GM23338 (cell line): ENCODE measurements around the gene BEST1. TPM values are rescaled to one million over a fixed set of nuclear protein-coding genes. Genes with fewer than 3 reads are reported as not detected.

Experiments
- ATAC-seq: fragments of 200-7000 bp; cut with Tn5 transposase; 3 replicates; pipeline ENCODE4 v1.9.1; 2020
- DNase-seq: peaks from one replicate; pipeline ENCODE4 v3.0.0-alpha.2; 2015; ENCODE audit warnings: low spot score
- H2AFZ ChIP-seq: fragments of 200-600 bp; sonication (generic); 2 replicates; pipeline ENCODE4 v1.8.0; 2016; ENCODE audit warnings: antibody characterized with exemption, mild to moderate bottlenecking, moderate library complexity
- H3F3A ChIP-seq: fragments of 200-600 bp; sonication (generic); replicated peaks from 2 replicates; pipeline ENCODE4 v1.8.0; 2017; ENCODE audit warnings: antibody characterized with exemption, mixed run types, low read depth
- H3K27ac ChIP-seq: fragments of 200-600 bp; sonication (generic); 2 replicates; pipeline ENCODE4 v1.6.1; 2016; ENCODE audit warnings: low read depth
- H3K27me3 ChIP-seq: fragments of 200-600 bp; sonication (generic); 2 replicates; pipeline ENCODE4 v1.8.0; 2016; ENCODE audit warnings: mild to moderate bottlenecking, mixed run types, moderate library complexity; ENCODE audit not compliant: insufficient read depth
- H3K36me3 ChIP-seq: fragments of 200-600 bp; sonication (generic); 2 replicates; pipeline ENCODE4 v1.8.0; 2016; ENCODE audit warnings: mild to moderate bottlenecking; ENCODE audit not compliant: insufficient read depth
- H3K4me1 ChIP-seq: fragments of 200-600 bp; sonication (generic); 2 replicates; pipeline ENCODE4 v1.8.0; 2016; ENCODE audit warnings: mild to moderate bottlenecking, moderate library complexity; ENCODE audit not compliant: insufficient read depth
- H3K4me2 ChIP-seq: fragments of 200-600 bp; sonication (generic); 2 replicates; pipeline ENCODE4 v1.7.1; 2017; ENCODE audit warnings: mixed run types
- H3K4me3 ChIP-seq: fragments of 200-600 bp; sonication (generic); 2 replicates; pipeline ENCODE4 v1.6.1; 2016; ENCODE audit warnings: mixed run types
- H3K79me2 ChIP-seq: fragments of 200-600 bp; sonication (generic); replicated peaks from 2 replicates; pipeline ENCODE4 v1.8.0; 2017; ENCODE audit warnings: mild to moderate bottlenecking; ENCODE audit not compliant: insufficient read depth
- H3K9me2 ChIP-seq: fragments of 200-600 bp; sonication (generic); 2 replicates; pipeline ENCODE4 v1.8.0; 2017; ENCODE audit not compliant: insufficient read depth
- H4K20me1 ChIP-seq: fragments of 200-600 bp; sonication (generic); replicated peaks from 2 replicates; pipeline ENCODE4 v1.8.0; 2017; ENCODE audit warnings: mild to moderate bottlenecking; ENCODE audit not compliant: insufficient read depth
- H3K27ac Mint-ChIP-seq: 2 replicates; pipeline ENCODE4 v1.8.0; 2020; ENCODE audit warnings: inconsistent platforms, mild to moderate bottlenecking, moderate library complexity, mixed read lengths
- H3K27me3 Mint-ChIP-seq: 3 replicates; pipeline ENCODE4 v1.8.0; 2022; ENCODE audit warnings: low read depth, mild to moderate bottlenecking, moderate library complexity, mixed read lengths, inconsistent platforms; ENCODE audit not compliant: insufficient read depth, poor library complexity
- H3K36me3 Mint-ChIP-seq: 3 replicates; pipeline ENCODE4 v1.8.0; 2021; ENCODE audit warnings: low read depth, mild to moderate bottlenecking, inconsistent platforms, moderate library complexity, mixed read lengths
- H3K4me1 Mint-ChIP-seq: 3 replicates; pipeline ENCODE4 v1.8.0; 2020; ENCODE audit warnings: mild to moderate bottlenecking, inconsistent platforms, mixed read lengths
- H3K4me3 Mint-ChIP-seq: 3 replicates; pipeline ENCODE4 v1.8.0; 2021; ENCODE audit warnings: moderate library complexity, mild to moderate bottlenecking, inconsistent platforms, mixed read lengths
- H3K9me3 Mint-ChIP-seq: 3 replicates; pipeline ENCODE4 v1.8.0; 2020; ENCODE audit warnings: moderate library complexity, mild to moderate bottlenecking, inconsistent platforms, mixed read lengths
- CREB1 ChIP-seq: fragments of 250-450 bp; sonication (Bioruptor Pico); IDR thresholded peaks from 2 replicates; pipeline ENCODE4 v1.5.0; 2020; ENCODE audit warnings: low read depth, mild to moderate bottlenecking, moderate library complexity
- EZH2phosphoT487 ChIP-seq: fragments of 200-600 bp; sonication (generic); IDR thresholded peaks from one replicate; pipeline ENCODE4 v1.8.1; 2018; ENCODE audit warnings: antibody characterized with exemption; ENCODE audit not compliant: unreplicated experiment
- JUNB ChIP-seq: IDR thresholded peaks from one replicate; pipeline ENCODE4 v1.6.1; 2016; ENCODE audit warnings: antibody characterized with exemption; ENCODE audit not compliant: unreplicated experiment
- POLR2AphosphoS5 ChIP-seq: IDR thresholded peaks from 2 replicates; pipeline ENCODE4 v1.6.1; 2016; ENCODE audit warnings: antibody characterized with exemption, low read depth
- STAT1 ChIP-seq: IDR thresholded peaks from one replicate; pipeline ENCODE4 v1.6.1; 2016; ENCODE audit warnings: antibody characterized with exemption; ENCODE audit not compliant: unreplicated experiment
- ZNF114 ChIP-seq: fragments of 250-450 bp; sonication (Bioruptor Pico); IDR thresholded peaks from 2 replicates; pipeline ENCODE4 v1.5.0; 2020; ENCODE audit warnings: mild to moderate bottlenecking, moderate library complexity
- polyA plus RNA-seq: library from polyadenylated mRNA; unstranded; fragments of >200 nt; fragmentation: Nextera tagmentation; extraction: Ambion mirVana; gene quantifications from 2 replicates; pipeline ENCODE4 v1.2.1, GENCODE V29; 2016
- total RNA-seq: library from RNA; depleted of rRNA; stranded (reverse); fragments of >200 nt; shearing (Covaris generic); gene quantifications from 2 replicates; pipeline ENCODE4 v1.2.3, GENCODE V29; 2014
- TF ChIP-seq, protein P1 (sequence below): IDR thresholded peaks from 2 replicates; pipeline ENCODE4 v1.6.1; 2016; ENCODE audit warnings: antibody characterized with exemption
- TF ChIP-seq, protein P2 (sequence below), 2 experiments: fragments of 200-600 bp in 1 of 2; sonication (generic) in 1 of 2; conservative IDR thresholded peaks; 2 replicates each; pipeline versions ENCODE4 v1.5.1 to v1.6.1; 2016 to 2017; ENCODE audit warnings: antibody characterized with exemption in 2 of 2, low read depth in 2 of 2, mild to moderate bottlenecking in 2 of 2, moderate library complexity in 1 of 2
- TF ChIP-seq, protein P3 (sequence below): IDR thresholded peaks from one replicate; pipeline ENCODE4 v1.6.1; 2018; ENCODE audit warnings: antibody characterized with exemption; ENCODE audit not compliant: unreplicated experiment

BEST1 gene
- total and polyA plus RNA-seq, 2 experiments from 2014 or later, result 0.35 to 0.44 TPM

DNA sequence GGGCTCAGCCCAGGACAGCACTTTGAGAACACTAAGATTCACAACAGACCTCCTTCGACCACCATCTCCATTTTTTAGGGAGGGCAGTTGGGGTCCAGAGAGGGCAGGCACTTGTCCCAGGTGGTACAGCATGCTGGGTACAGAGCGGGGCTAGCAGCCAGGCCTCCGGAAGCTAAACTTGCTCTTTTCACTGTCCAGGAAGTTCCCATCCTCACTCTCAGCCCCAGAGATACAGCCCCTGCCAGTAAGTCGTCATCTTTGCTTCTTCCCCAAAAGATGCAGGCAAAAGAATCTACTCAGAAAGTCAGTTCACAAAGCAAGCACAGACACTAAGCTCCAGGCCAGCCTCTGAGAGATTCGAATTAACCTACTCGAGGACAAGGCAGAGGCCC lies 26.1 kb upstream of the BEST1 start:
- H3K4me3 Mint-ChIP-seq, result no peak overlapping the region; the same call in 2 of the 3 replicates
- H3K9me2 ChIP-seq, result no peaks in the 10 kb centered on the region
- 0 out of 2 replicates have a peak, but pooled peaks cover 1% of the 10 kb centered on the region for H3K27me3 ChIP-seq
- H3K4me2 ChIP-seq, result no peak overlapping the region; the same call in 1 of the 2 replicates
- no peaks in the 10 kb centered on the region for H4K20me1 ChIP-seq
- no peak overlapping the region for H3K4me3 ChIP-seq
- H3K79me2 ChIP-seq, result no peaks in the 10 kb centered on the region
- DNase-seq (no peak), ATAC-seq (peak; percentile 5; the same call in 1 of the 3 replicates)
- peaks cover 8% of the 10 kb centered on the region; the same call in 1 of the 2 replicates for H3F3A ChIP-seq
- TF ChIP-seq, protein P1, sequence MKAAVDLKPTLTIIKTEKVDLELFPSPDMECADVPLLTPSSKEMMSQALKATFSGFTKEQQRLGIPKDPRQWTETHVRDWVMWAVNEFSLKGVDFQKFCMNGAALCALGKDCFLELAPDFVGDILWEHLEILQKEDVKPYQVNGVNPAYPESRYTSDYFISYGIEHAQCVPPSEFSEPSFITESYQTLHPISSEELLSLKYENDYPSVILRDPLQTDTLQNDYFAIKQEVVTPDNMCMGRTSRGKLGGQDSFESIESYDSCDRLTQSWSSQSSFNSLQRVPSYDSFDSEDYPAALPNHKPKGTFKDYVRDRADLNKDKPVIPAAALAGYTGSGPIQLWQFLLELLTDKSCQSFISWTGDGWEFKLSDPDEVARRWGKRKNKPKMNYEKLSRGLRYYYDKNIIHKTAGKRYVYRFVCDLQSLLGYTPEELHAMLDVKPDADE, result no peak
- TF ChIP-seq POLR2AphosphoS5 (no peak), JUNB (no peak)
- peaks cover 22% of the 10 kb centered on the region for H3K4me1 ChIP-seq
- peaks cover 40% of the 10 kb centered on the region for H3K4me1 Mint-ChIP-seq
- H3K27me3 Mint-ChIP-seq, result peaks cover 13% of the 10 kb centered on the region
- no peaks in the 10 kb centered on the region for H3K36me3 ChIP-seq
- peak overlapping the region; percentile 18; the same call in 1 of the 2 replicates for H3K27ac Mint-ChIP-seq
- H3K36me3 Mint-ChIP-seq, result no peaks in the 10 kb centered on the region
- H2AFZ ChIP-seq, result peak overlapping the region; percentile 95
- H3K9me3 Mint-ChIP-seq, result no peaks in the 10 kb centered on the region
- H3K27ac ChIP-seq, result no peak overlapping the region

DNA sequence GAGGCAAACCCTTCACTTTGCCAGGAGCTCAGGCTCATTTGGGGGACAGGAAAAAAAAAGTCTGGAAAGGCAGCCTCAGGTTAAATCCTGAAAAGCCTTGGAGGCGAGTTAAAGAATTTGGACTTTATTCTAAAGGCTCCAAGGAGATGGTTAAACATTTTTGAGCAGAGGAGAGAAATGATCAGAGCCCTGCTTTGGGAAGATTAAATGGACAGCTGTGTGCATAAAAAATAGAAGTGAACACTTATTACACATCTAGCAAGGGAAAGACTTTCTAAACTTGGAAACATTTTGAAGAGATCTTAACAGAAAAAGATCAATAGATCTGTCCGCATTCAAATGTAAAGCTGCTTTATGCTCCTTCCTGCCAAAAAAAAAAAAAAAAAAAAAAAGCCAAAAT lies 24.4 kb upstream of the BEST1 start:
- no peaks in the 10 kb centered on the region for H3K36me3 Mint-ChIP-seq
- H3K9me2 ChIP-seq, result no peaks in the 10 kb centered on the region
- H3K79me2 ChIP-seq, result no peaks in the 10 kb centered on the region
- H3K4me1 Mint-ChIP-seq, result peaks cover 40% of the 10 kb centered on the region
- no peaks in the 10 kb centered on the region for H3K36me3 ChIP-seq
- H3K4me2 ChIP-seq, result no peak overlapping the region
- no peak overlapping the region for H3K27ac ChIP-seq
- peaks cover 22% of the 10 kb centered on the region for H3K4me1 ChIP-seq
- no peaks in the 10 kb centered on the region for H3K9me3 Mint-ChIP-seq
- no peaks in the 10 kb centered on the region for H4K20me1 ChIP-seq
- no peak for DNase-seq
- no peaks in the 10 kb centered on the region for H3K27me3 ChIP-seq
- H3K4me3 Mint-ChIP-seq, result no peak overlapping the region
- ATAC-seq, result no peak
- TF ChIP-seq STAT1 (no peak), EZH2phosphoT487 (no peak), POLR2AphosphoS5 (no peak), CREB1 (CRISPR knock-in tag) (no peak), ZNF114 (CRISPR knock-in tag) (no peak), JUNB (no peak)
- TF ChIP-seq, protein P2, sequence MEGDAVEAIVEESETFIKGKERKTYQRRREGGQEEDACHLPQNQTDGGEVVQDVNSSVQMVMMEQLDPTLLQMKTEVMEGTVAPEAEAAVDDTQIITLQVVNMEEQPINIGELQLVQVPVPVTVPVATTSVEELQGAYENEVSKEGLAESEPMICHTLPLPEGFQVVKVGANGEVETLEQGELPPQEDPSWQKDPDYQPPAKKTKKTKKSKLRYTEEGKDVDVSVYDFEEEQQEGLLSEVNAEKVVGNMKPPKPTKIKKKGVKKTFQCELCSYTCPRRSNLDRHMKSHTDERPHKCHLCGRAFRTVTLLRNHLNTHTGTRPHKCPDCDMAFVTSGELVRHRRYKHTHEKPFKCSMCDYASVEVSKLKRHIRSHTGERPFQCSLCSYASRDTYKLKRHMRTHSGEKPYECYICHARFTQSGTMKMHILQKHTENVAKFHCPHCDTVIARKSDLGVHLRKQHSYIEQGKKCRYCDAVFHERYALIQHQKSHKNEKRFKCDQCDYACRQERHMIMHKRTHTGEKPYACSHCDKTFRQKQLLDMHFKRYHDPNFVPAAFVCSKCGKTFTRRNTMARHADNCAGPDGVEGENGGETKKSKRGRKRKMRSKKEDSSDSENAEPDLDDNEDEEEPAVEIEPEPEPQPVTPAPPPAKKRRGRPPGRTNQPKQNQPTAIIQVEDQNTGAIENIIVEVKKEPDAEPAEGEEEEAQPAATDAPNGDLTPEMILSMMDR (conservative IDR thresholded peaks at IDR 0.05; ENCODE audit: low read depth in 2 of 2), result no peak
- TF ChIP-seq, protein P3, sequence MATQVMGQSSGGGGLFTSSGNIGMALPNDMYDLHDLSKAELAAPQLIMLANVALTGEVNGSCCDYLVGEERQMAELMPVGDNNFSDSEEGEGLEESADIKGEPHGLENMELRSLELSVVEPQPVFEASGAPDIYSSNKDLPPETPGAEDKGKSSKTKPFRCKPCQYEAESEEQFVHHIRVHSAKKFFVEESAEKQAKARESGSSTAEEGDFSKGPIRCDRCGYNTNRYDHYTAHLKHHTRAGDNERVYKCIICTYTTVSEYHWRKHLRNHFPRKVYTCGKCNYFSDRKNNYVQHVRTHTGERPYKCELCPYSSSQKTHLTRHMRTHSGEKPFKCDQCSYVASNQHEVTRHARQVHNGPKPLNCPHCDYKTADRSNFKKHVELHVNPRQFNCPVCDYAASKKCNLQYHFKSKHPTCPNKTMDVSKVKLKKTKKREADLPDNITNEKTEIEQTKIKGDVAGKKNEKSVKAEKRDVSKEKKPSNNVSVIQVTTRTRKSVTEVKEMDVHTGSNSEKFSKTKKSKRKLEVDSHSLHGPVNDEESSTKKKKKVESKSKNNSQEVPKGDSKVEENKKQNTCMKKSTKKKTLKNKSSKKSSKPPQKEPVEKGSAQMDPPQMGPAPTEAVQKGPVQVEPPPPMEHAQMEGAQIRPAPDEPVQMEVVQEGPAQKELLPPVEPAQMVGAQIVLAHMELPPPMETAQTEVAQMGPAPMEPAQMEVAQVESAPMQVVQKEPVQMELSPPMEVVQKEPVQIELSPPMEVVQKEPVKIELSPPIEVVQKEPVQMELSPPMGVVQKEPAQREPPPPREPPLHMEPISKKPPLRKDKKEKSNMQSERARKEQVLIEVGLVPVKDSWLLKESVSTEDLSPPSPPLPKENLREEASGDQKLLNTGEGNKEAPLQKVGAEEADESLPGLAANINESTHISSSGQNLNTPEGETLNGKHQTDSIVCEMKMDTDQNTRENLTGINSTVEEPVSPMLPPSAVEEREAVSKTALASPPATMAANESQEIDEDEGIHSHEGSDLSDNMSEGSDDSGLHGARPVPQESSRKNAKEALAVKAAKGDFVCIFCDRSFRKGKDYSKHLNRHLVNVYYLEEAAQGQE, result no peak
- no peak overlapping the region for H3K27ac Mint-ChIP-seq
- peaks cover 13% of the 10 kb centered on the region for H3K27me3 Mint-ChIP-seq
- H3F3A ChIP-seq, result peaks cover 8% of the 10 kb centered on the region; the same call in 1 of the 2 replicates
- H2AFZ ChIP-seq, result no peak overlapping the region
- no peak overlapping the region for H3K4me3 ChIP-seq
